Activated CD8-positive, alpha-beta T cell treated with anti-CD3 and anti-CD28 coated beads, Interleukin-2, amount 10 ng/mL, durations not matched to agents 7 days and 5 days (primary cell): ENCODE measurements around the gene NOX5. TPM values are rescaled to one million over a fixed set of nuclear protein-coding genes. Genes with fewer than 3 reads are reported as not detected.

Experiments used
- ATAC-seq: fragments of 150-1000 bp; cut with Tn5 transposase; one replicate; pipeline ENCODE4 v1.10.0; 2021; ENCODE audit warnings: moderate library complexity
- CTCF ChIA-PET: fragments of 350-600 bp; sonication (Branson Sonifier 250); formaldehyde crosslinking; loops from one replicate; lab custom pipeline; 2021; ENCODE audit warnings: antibody characterized with exemption; lab: Charles Lee
- POLR2A ChIA-PET: fragments of 350-600 bp; sonication (Branson Sonifier 250); formaldehyde crosslinking; loops from one replicate; lab custom pipeline; 2021; ENCODE audit warnings: antibody characterized with exemption; lab: Charles Lee
- DNase-seq: peaks from one replicate; pipeline ENCODE4 v3.0.0-alpha.2; 2020
- H3K27ac Mint-ChIP-seq: one replicate; pipeline ENCODE4 v1.8.0; 2021; ENCODE audit warnings: mild to moderate bottlenecking, mixed read lengths
- H3K27me3 Mint-ChIP-seq: one replicate; pipeline ENCODE4 v1.8.0; 2021; ENCODE audit warnings: low read depth, mixed read lengths
- H3K36me3 Mint-ChIP-seq: one replicate; pipeline ENCODE4 v1.8.0; 2021; ENCODE audit warnings: low read depth, mixed read lengths
- H3K4me1 Mint-ChIP-seq: one replicate; pipeline ENCODE4 v1.8.0; 2021; ENCODE audit warnings: low read depth, mixed read lengths
- H3K4me3 Mint-ChIP-seq: one replicate; pipeline ENCODE4 v1.8.0; 2021; ENCODE audit warnings: mild to moderate bottlenecking, mixed read lengths
- H3K9me3 Mint-ChIP-seq: one replicate; pipeline ENCODE4 v1.8.0; 2022; ENCODE audit warnings: mixed read lengths; ENCODE audit not compliant: insufficient read depth
- total RNA-seq, 2 experiments: library from RNA; stranded (reverse); gene quantifications; one replicate each; pipeline ENCODE4 v1.2.3, GENCODE V29; 2021

The NOX5 gene
- total RNA-seq, 2 experiments from 2014 or later: not detected

GRCh38 chr15:69088300-69088965 is 73.9 kb downstream of the NOX5 start:
- ATAC-seq: no peak
- ChIA-PET CTCF (no interaction called here), POLR2A (no interaction called here)
- H3K4me3 Mint-ChIP-seq: no peak overlapping the region
- DNase-seq: no peak
- no peak overlapping the region for H3K27ac Mint-ChIP-seq
- no peaks in the 10 kb centered on the region for H3K9me3 Mint-ChIP-seq
- H3K27me3 Mint-ChIP-seq: peaks cover 32% of the 10 kb centered on the region
- no peaks in the 10 kb centered on the region for H3K36me3 Mint-ChIP-seq
- no peaks in the 10 kb centered on the region for H3K4me1 Mint-ChIP-seq

GRCh38 chr15:69089258-69089657 is 74.8 kb downstream of the NOX5 start:
- ChIA-PET CTCF (no interaction called here), POLR2A (no interaction called here)
- H3K4me3 Mint-ChIP-seq: no peak overlapping the region
- ATAC-seq (no peak), DNase-seq (no peak)
- H3K4me1 Mint-ChIP-seq: no peaks in the 10 kb centered on the region
- H3K36me3 Mint-ChIP-seq: no peaks in the 10 kb centered on the region
- H3K27me3 Mint-ChIP-seq: peaks cover 32% of the 10 kb centered on the region
- H3K27ac Mint-ChIP-seq: no peak overlapping the region
- H3K9me3 Mint-ChIP-seq: no peaks in the 10 kb centered on the region

DNA sequence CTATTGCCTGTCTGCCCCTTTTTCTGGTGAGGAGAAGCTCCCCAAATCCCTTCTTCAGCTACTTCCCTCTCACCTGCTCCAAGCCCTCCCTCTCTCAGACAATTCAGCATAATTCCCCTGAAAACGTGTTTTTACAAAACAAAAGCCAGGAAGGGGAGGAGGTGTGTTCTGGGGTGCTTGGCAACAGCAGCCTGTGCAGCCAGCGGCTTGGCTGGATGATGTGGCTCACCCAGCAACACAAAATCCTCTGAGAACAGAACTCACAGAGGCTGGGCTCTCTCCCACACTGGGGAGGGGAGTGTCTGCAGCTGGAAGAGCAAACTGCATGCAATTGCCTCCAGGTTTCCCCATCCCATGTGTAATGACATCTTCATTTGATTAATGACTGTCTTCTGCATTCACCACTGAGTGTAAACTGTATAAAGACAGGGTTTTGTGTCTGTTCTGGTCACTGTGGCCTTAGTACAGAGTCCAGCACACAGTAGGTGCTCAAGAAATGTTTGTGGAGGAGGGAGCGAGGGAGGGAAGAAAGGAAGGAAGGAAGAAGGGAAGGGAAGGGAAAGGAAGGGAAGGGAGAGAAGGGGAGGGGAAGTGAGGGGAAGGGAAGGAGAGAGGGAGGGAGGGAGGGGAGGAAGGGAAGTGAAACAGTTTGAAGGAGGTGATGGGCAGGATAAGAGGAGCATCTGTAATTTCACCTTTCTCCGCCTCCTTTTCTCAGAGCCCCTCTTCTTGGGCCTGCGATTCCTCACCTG is 75.9 kb downstream of the NOX5 start:
- H3K4me3 Mint-ChIP-seq: no peak overlapping the region

DNA sequence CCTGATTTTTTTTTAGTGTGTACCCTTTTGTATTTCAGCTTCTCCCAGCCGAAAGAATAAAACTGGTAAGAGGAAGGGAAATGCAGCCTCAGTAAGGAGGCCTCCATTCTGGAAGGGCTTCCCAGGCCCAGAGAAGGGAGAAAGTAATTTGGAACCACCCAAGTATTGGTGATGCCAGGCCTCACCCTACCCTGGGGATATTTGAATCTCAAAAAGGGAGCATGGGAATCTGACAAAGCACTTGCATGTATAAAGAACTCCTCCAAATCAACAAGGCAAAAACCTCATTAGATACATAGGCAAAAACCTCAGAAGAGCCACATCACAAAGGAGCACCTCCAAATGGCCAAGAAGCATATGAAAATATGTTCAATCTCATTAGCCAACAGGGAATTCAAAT is 77.2 kb downstream of the NOX5 start:
- no peaks in the 10 kb centered on the region for H3K36me3 Mint-ChIP-seq
- ATAC-seq (no peak), DNase-seq (no peak)
- no peaks in the 10 kb centered on the region for H3K4me1 Mint-ChIP-seq
- H3K4me3 Mint-ChIP-seq: no peak overlapping the region
- CTCF ChIA-PET: no interaction called here
- H3K27me3 Mint-ChIP-seq: peaks cover 27% of the 10 kb centered on the region
- H3K9me3 Mint-ChIP-seq: no peaks in the 10 kb centered on the region
- POLR2A ChIA-PET: no interaction called here
- H3K27ac Mint-ChIP-seq: no peak overlapping the region

More for the DNA sequence above, 75.9 kb downstream of the NOX5 start:
- Mint-ChIP-seq H3K4me1 (no peaks in the 10 kb centered on the region), H3K9me3 (no peaks in the 10 kb centered on the region), H3K27ac (no peak overlapping the region), H3K36me3 (no peaks in the 10 kb centered on the region), H3K27me3 (peaks cover 28% of the 10 kb centered on the region)
- DNase-seq (no peak), ATAC-seq (no peak)
- ChIA-PET CTCF (no interaction called here), POLR2A (no interaction called here)

DNA sequence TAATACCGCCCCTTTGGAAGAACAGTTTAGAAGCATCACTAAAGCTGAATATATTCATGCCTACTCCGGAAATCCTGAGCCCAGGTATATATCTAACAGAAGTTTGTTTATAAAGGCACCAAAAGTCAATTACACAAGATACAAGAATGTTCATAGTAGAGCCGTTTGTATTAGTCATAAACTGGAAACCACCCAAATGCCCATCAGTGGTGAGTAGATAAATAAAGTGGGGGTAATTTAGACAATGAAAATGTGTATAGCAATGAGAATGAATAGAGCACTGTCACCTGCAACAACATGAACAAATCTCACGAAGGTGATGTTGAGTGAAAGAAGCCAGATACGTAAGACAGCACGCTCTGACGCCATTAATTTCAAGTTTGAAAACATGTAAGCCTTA is 77.7 kb downstream of the NOX5 start:
- no peaks in the 10 kb centered on the region for H3K9me3 Mint-ChIP-seq
- no peaks in the 10 kb centered on the region for H3K36me3 Mint-ChIP-seq
- peaks cover 26% of the 10 kb centered on the region for H3K27me3 Mint-ChIP-seq
- CTCF ChIA-PET: no interaction called here
- no peak overlapping the region for H3K4me3 Mint-ChIP-seq
- POLR2A ChIA-PET: no interaction called here
- H3K27ac Mint-ChIP-seq: no peak overlapping the region
- H3K4me1 Mint-ChIP-seq: no peaks in the 10 kb centered on the region
- DNase-seq (no peak), ATAC-seq (no peak)

- CTCF ChIA-PET: no interaction called here
- Mint-ChIP-seq H3K27ac (no peak overlapping the region), H3K9me3 (no peaks in the 10 kb centered on the region), H3K36me3 (no peaks in the 10 kb centered on the region), H3K4me3 (no peak overlapping the region), H3K27me3 (peaks cover 22% of the 10 kb centered on the region), H3K4me1 (no peaks in the 10 kb centered on the region)
- no peak for DNase-seq
- ATAC-seq: no peak
- POLR2A ChIA-PET: no interaction called here
Measured at GRCh38 chr15:69093127-69093526, 78.6 kb downstream of the NOX5 start.

DNA sequence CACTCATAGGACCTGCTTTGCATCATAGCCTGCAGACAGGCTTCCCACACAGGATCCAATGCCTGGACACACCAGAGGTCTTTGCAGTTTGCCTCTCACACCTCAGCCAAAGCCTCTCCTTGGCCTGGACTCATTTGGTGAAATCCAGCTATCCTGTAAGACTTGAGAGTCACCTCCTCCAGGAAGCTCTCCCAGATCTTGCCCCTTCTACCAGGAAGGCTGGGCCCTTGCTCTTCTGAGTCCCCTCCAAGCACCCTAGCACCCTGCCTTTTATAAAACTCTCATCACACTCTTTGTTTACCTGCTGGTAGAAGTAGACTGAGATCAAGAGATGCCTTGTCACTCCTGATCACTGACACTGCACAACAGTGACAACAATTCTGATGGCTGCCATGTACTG is 79.1 kb downstream of the NOX5 start:
- ChIA-PET POLR2A (no interaction called here), CTCF (no interaction called here)
- H3K4me3 Mint-ChIP-seq: no peak overlapping the region
- no peak overlapping the region for H3K27ac Mint-ChIP-seq
- no peaks in the 10 kb centered on the region for H3K9me3 Mint-ChIP-seq
- H3K27me3 Mint-ChIP-seq: peaks cover 20% of the 10 kb centered on the region
- H3K4me1 Mint-ChIP-seq: no peaks in the 10 kb centered on the region
- ATAC-seq (no peak), DNase-seq (no peak)
- H3K36me3 Mint-ChIP-seq: no peaks in the 10 kb centered on the region

GRCh38 chr15:69094124-69094921 is 79.8 kb downstream of the NOX5 start:
- DNase-seq: no peak
- Mint-ChIP-seq H3K9me3 (no peaks in the 10 kb centered on the region), H3K27ac (no peak overlapping the region)

GRCh38 chr15:69095274-69095673 is 80.8 kb downstream of the NOX5 start:
- DNase-seq: no peak
- ChIA-PET POLR2A (no interaction called here), CTCF (no interaction called here)
- H3K27ac Mint-ChIP-seq: no peak overlapping the region
- peaks cover 14% of the 10 kb centered on the region for H3K27me3 Mint-ChIP-seq
- H3K36me3 Mint-ChIP-seq: no peaks in the 10 kb centered on the region
- ATAC-seq: no peak
- no peak overlapping the region for H3K4me3 Mint-ChIP-seq
- H3K9me3 Mint-ChIP-seq: no peaks in the 10 kb centered on the region
- no peaks in the 10 kb centered on the region for H3K4me1 Mint-ChIP-seq

More at GRCh38 chr15:69094124-69094921, 79.8 kb downstream of the NOX5 start:
- no peaks in the 10 kb centered on the region for H3K36me3 Mint-ChIP-seq
- no peak for ATAC-seq
- CTCF ChIA-PET: no interaction called here
- no peaks in the 10 kb centered on the region for H3K4me1 Mint-ChIP-seq
- POLR2A ChIA-PET: no interaction called here
- peaks cover 19% of the 10 kb centered on the region for H3K27me3 Mint-ChIP-seq
- no peak overlapping the region for H3K4me3 Mint-ChIP-seq

DNA sequence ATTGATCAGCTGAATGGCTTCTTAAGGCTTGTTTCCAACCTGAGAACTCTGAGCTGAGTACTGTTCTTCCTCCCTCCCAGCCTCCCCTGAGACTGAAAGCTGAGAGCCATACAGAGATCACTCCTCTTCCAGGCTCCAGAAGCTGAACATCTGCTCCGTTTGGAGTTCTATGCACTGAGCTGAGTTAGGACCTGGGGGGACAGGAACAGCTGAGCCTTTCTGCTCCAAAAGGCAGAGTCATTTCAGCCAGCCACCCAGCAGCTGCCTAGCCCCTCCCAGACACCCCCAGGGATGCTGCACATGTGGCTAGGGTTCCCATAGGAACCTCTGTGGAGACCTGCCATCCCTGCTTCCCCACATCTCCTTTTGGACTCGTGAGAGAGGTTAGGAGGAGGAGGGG is 81.7 kb downstream of the NOX5 start:
- H3K27ac Mint-ChIP-seq: no peak overlapping the region
- POLR2A ChIA-PET: no interaction called here
- H3K4me3 Mint-ChIP-seq: no peak overlapping the region
- no peak for ATAC-seq
- no peaks in the 10 kb centered on the region for H3K9me3 Mint-ChIP-seq
- no peaks in the 10 kb centered on the region for H3K4me1 Mint-ChIP-seq
- H3K27me3 Mint-ChIP-seq: peaks cover 12% of the 10 kb centered on the region
- no peak for DNase-seq
- no peaks in the 10 kb centered on the region for H3K36me3 Mint-ChIP-seq
- CTCF ChIA-PET: no interaction called here

- ChIA-PET CTCF (no interaction called here), POLR2A (no interaction called here)
- H3K4me1 Mint-ChIP-seq: no peaks in the 10 kb centered on the region
- H3K36me3 Mint-ChIP-seq: no peaks in the 10 kb centered on the region
- H3K9me3 Mint-ChIP-seq: no peaks in the 10 kb centered on the region
- no peak overlapping the region for H3K27ac Mint-ChIP-seq
- ATAC-seq (no peak), DNase-seq (no peak)
- no peak overlapping the region for H3K4me3 Mint-ChIP-seq
- H3K27me3 Mint-ChIP-seq: peaks cover 15% of the 10 kb centered on the region
Measured at GRCh38 chr15:69096626-69097025, 82.1 kb downstream of the NOX5 start.

GRCh38 chr15:69098771-69099170 is 84.3 kb downstream of the NOX5 start:
- Mint-ChIP-seq H3K4me1 (peaks cover 5% of the 10 kb centered on the region), H3K9me3 (no peaks in the 10 kb centered on the region), H3K4me3 (no peak overlapping the region), H3K36me3 (no peaks in the 10 kb centered on the region), H3K27ac (no peak overlapping the region), H3K27me3 (peaks cover 21% of the 10 kb centered on the region)
- ATAC-seq: no peak
- POLR2A ChIA-PET: no interaction called here
- DNase-seq: no peak
- CTCF ChIA-PET: no interaction called here
